Measurements from ENCODE around the gene DOCK1. TPM values are rescaled to one million over a fixed set of nuclear protein-coding genes. Genes with fewer than 3 reads are reported as not detected.

The DOCK1 gene
- total RNA-seq, 2 donors from 2014 or later: 46.4 to 49.0 TPM

DNA sequence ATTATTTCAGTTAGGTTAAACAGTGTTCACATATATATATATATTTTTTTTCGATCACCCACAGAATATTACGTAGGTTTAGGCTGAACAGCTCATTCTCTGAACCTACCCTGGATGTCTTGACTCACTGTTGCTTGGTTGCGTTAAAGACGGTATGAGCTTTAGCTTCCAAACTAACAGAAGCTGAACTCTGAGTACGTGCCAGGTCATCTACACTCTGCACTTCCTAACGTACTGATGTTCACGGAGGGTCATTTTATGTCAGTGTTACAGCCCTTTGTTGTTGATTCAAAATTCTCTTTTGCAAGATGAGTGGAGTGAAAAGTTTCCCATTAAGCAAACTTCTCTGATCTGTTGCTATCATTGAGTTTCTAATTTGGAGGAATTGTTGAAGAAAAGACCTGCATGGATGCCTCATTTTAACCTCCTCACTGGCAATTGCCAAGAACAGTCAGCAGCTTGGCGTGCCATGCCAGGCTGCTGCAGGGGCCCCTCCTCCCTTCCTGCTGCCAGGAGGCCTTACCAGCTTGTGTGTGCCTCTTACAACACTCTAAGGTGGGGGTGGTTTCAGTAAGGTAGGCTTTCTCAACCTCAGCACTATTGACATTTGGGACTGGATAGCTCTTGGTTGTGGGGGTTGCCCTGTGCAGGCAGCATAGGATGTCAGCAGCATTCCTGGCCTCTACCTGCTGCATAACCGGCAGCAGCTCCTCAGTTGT, 246.9 kb downstream of the DOCK1 start:
- H3K4me1 ChIP-seq: no peaks in the 10 kb centered on the region
- intact Hi-C loops (cut with DNase I): no loop called here
- no peak for DNase-seq

DNA sequence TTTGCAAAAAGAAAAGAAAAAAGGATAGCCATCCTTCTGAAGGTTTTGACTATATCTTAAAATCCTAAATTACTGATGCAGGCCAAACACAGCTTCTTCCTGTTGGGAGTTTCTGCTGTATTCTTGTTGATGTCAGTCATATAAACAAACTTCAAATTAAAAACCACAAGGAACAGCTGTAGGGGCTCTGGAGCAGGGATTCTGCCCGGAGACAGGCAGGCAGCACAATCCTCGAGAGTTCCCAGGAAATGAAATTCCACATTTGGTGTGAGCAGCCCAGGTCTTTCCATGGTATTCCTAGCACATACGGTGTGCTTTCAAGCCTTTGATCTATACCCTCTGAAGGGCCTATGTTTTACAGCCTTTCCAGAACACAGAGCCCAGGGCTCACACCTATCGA, 248.0 kb downstream of the DOCK1 start:
- Histone ChIP-seq H3K36me3 (no peaks in the 10 kb centered on the region), H3K27ac (no peak overlapping the region), H3K27me3 (no peaks in the 10 kb centered on the region), H3K9ac (ENCODE audit: low read depth in 2 of 2, low read length in 2 of 2) (no peak overlapping the region), H3K9me3 (no peaks in the 10 kb centered on the region), H3K4me1 (no peaks in the 10 kb centered on the region), H3K4me3 (no peak overlapping the region)
- TF ChIP-seq, protein P1, sequence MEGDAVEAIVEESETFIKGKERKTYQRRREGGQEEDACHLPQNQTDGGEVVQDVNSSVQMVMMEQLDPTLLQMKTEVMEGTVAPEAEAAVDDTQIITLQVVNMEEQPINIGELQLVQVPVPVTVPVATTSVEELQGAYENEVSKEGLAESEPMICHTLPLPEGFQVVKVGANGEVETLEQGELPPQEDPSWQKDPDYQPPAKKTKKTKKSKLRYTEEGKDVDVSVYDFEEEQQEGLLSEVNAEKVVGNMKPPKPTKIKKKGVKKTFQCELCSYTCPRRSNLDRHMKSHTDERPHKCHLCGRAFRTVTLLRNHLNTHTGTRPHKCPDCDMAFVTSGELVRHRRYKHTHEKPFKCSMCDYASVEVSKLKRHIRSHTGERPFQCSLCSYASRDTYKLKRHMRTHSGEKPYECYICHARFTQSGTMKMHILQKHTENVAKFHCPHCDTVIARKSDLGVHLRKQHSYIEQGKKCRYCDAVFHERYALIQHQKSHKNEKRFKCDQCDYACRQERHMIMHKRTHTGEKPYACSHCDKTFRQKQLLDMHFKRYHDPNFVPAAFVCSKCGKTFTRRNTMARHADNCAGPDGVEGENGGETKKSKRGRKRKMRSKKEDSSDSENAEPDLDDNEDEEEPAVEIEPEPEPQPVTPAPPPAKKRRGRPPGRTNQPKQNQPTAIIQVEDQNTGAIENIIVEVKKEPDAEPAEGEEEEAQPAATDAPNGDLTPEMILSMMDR (IDR thresholded peaks at IDR 0.05): no peak
- no peak for DNase-seq
- intact Hi-C loops (cut with DNase I): no loop called here

More for the DNA sequence above, 246.9 kb downstream of the DOCK1 start:
- Histone ChIP-seq H3K9ac (ENCODE audit: low read depth in 2 of 2, low read length in 2 of 2) (no peak overlapping the region), H3K9me3 (no peaks in the 10 kb centered on the region), H3K27me3 (no peaks in the 10 kb centered on the region), H3K4me3 (no peak overlapping the region), H3K36me3 (no peaks in the 10 kb centered on the region), H3K27ac (no peak overlapping the region)
- TF ChIP-seq, protein P1 (IDR thresholded peaks at IDR 0.05): no peak

DNA sequence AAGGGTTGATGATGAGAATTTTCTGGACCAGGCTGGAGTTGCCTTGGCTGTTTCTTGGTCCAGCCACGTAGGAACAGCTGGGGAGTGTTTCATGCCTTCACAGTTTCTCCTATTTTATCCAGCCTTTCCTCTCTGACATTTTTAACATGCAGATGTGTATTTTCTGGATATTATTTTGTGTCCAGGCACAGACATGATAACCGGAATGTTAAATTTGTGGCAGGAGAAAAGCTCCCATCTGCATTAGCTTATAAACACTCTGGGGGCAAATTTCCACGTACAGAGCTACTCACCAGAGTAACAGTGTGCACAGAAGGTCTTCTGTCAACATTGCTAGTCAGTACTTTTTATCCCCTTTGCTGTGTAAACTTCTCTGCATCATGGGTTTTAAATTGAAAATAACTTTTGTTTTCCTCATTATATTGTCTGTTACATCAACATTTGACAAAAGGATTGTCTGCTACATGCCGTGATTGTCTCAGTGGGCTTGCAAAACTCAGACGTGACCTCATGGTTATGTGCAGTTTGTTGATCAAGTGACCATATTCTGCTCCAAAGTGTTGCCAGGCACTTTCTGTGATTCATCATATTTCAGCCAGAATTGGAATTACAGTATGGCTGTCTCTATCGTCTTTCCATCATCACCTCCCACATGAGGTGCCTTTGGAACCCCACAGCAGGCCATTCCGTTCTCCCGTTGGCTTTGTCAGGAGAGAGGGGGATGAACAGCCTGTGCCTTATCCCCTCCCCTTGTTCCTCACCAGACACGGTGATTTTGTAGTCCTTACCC, 249.8 kb downstream of the DOCK1 start:
- Histone ChIP-seq H3K27me3 (no peaks in the 10 kb centered on the region), H3K4me1 (no peaks in the 10 kb centered on the region), H3K36me3 (no peaks in the 10 kb centered on the region), H3K9ac (ENCODE audit: low read depth in 2 of 2, low read length in 2 of 2) (no peak overlapping the region), H3K4me3 (no peak overlapping the region), H3K9me3 (no peaks in the 10 kb centered on the region), H3K27ac (no peak overlapping the region)
- DNase-seq: no peak
- intact Hi-C loops (cut with DNase I): no loop called here
- TF ChIP-seq, protein P1 (IDR thresholded peaks at IDR 0.05): no peak

DNA sequence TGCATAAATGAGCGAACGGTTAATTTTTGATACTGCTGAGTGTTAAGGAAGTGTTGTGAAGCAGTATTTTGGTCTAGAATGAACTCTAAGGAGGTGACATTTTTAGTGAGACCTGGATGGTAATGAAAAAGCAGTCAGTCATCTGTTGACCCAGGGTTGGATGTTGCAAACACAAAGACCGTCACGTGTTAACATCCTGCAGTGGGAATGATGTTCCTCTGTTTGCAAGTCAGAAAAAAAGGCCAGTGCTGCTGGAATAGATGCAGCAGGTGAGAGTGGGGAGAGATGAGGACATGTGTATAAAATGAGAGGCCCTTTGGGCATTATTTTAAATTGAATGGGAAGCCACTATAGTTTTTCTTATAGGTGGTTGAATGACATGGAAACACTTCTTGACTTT, 251.9 kb downstream of the DOCK1 start:
- no peak overlapping the region for H3K9ac ChIP-seq (ENCODE audit: low read depth in 2 of 2, low read length in 2 of 2)
- H3K27ac ChIP-seq: no peak overlapping the region
- H3K4me3 ChIP-seq: no peak overlapping the region
- H3K9me3 ChIP-seq: no peaks in the 10 kb centered on the region
- no peaks in the 10 kb centered on the region for H3K4me1 ChIP-seq
- no peaks in the 10 kb centered on the region for H3K36me3 ChIP-seq
- no peaks in the 10 kb centered on the region for H3K27me3 ChIP-seq
- TF ChIP-seq, protein P1 (IDR thresholded peaks at IDR 0.05): no peak
- DNase-seq: no peak
- intact Hi-C loops (cut with DNase I): no loop called here

DNA sequence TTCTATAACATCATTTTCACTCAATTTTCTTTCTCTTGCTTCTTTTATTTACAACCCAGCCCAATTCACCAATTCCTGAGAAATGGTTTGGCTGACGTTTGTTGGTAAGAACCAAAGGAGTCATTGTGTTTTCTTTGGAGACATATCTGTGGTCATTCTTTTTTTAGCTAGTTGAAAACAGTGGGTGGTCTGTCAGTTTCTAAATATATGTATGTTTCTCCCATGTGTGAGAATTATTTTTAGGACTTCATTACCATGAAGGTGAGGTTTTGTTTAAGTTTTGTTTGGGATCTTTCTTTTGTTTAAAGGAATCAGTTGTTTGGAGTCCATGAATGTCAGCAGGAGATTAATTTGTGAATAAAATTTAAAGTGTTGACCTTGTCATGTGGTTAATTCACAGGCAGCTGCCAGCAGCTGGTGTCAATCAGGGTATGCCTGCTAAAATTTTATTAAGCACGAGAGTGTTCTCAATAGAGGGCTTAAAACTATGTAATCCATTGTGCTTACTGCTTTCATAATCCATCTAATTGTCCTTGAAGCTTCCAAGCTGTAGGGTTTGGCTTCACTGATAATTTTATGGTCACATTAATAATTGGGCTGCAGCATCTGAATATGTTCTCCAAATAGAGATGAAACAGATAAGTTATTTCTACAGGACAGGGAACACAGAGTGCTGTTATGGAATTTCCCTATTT, 252.4 kb downstream of the DOCK1 start:
- H3K36me3 ChIP-seq: no peaks in the 10 kb centered on the region
- intact Hi-C loops (cut with DNase I): no loop called here
- no peak for DNase-seq
- H3K4me1 ChIP-seq: no peaks in the 10 kb centered on the region
- no peaks in the 10 kb centered on the region for H3K27me3 ChIP-seq
- H3K27ac ChIP-seq: no peak overlapping the region
- H3K9me3 ChIP-seq: no peaks in the 10 kb centered on the region
- no peak overlapping the region for H3K9ac ChIP-seq (ENCODE audit: low read depth in 2 of 2, low read length in 2 of 2)
- TF ChIP-seq, protein P1 (IDR thresholded peaks at IDR 0.05): no peak
- no peak overlapping the region for H3K4me3 ChIP-seq

All from colonic mucosa (tissue), 4 donors.